Measurements from ENCODE around the gene SOX21.
"Not testable (repeated sequence)": the region's sequence is repeated elsewhere in the genome, so short reads cannot be mapped to it uniquely, and the experiment has no call there.

SOX21 gene

GRCh38 chr13:94712287-94712811 lies at the start of gene SOX21:
TSS of gene SOX21 (minus strand) at chr13:94712545. CDS start at chr13:94712049, 496 bp downstream.
- Histone ChIP-seq H3K4me3 (peak within 1 kb of the TSS; percentile 41; the same call in 1 of the 2 replicates), H3K4me1 (no peaks in the 10 kb centered on the region), H3K4me2 (peak within 1 kb of the TSS; percentile 34; the same call in 1 of the 2 replicates), H3K9me3 (peaks cover 44% of the 10 kb centered on the region), H3K36me3 (no peaks in the 10 kb centered on the region), H3K27me3 (peaks cover 99% of the 10 kb centered on the region), H4K20me1 (peaks cover 52% of the 10 kb centered on the region), H3K27ac (no peak within 1 kb of the TSS), H3K9ac (no peak within 1 kb of the TSS)
- no peak for TF ChIP-seq Cebpa-rat (IDR thresholded peaks at IDR 0.05)

GRCh38 chr13:94761407-94761806 lies 49.1 kb upstream of the SOX21 start:
- no peak overlapping the region for H3K4me3 ChIP-seq
- no peak for TF ChIP-seq Cebpa-rat (IDR thresholded peaks at IDR 0.05)

GRCh38 chr13:94759120-94759728 lies 46.9 kb upstream of the SOX21 start:
- H4K20me1 ChIP-seq, result no peaks in the 10 kb centered on the region
- no peaks in the 10 kb centered on the region for H3K9me3 ChIP-seq
- H3K27ac ChIP-seq, result no peak overlapping the region
- no peak overlapping the region for H3K4me3 ChIP-seq
- H3K27me3 ChIP-seq, result no peaks in the 10 kb centered on the region
- no peaks in the 10 kb centered on the region for H3K4me1 ChIP-seq
- no peak overlapping the region for H3K9ac ChIP-seq
- H3K36me3 ChIP-seq, result no peaks in the 10 kb centered on the region
- no peak for TF ChIP-seq Cebpa-rat (IDR thresholded peaks at IDR 0.05)
- H3K4me2 ChIP-seq, result no peak overlapping the region

More at GRCh38 chr13:94761407-94761806, 49.1 kb upstream of the SOX21 start:
- no peaks in the 10 kb centered on the region for H3K36me3 ChIP-seq
- H3K4me1 ChIP-seq, result no peaks in the 10 kb centered on the region
- H3K9ac ChIP-seq, result no peak overlapping the region
- no peaks in the 10 kb centered on the region for H3K9me3 ChIP-seq
- no peak overlapping the region for H3K4me2 ChIP-seq
- H3K27ac ChIP-seq, result no peak overlapping the region
- H3K27me3 ChIP-seq, result no peaks in the 10 kb centered on the region
- no peaks in the 10 kb centered on the region for H4K20me1 ChIP-seq

- H3K4me2 ChIP-seq, result no peak overlapping the region
- H3K36me3 ChIP-seq, result no peaks in the 10 kb centered on the region
- no peaks in the 10 kb centered on the region for H4K20me1 ChIP-seq
- H3K9ac ChIP-seq, result no peak overlapping the region
- no peak overlapping the region for H3K27ac ChIP-seq
- H3K9me3 ChIP-seq, result no peaks in the 10 kb centered on the region
- no peaks in the 10 kb centered on the region for H3K4me1 ChIP-seq
- TF ChIP-seq Cebpa-rat (IDR thresholded peaks at IDR 0.05), result no peak
- H3K4me3 ChIP-seq, result no peak overlapping the region
- no peaks in the 10 kb centered on the region for H3K27me3 ChIP-seq
Observed at GRCh38 chr13:94758436-94758960, 46.2 kb upstream of the SOX21 start.

GRCh38 chr13:94753327-94753726 lies 41.0 kb upstream of the SOX21 start:
- Histone ChIP-seq H3K27ac (no peak overlapping the region), H3K36me3 (no peaks in the 10 kb centered on the region), H3K4me2 (no peak overlapping the region), H3K27me3 (no peaks in the 10 kb centered on the region), H3K9ac (no peak overlapping the region), H3K4me3 (no peak overlapping the region), H4K20me1 (no peaks in the 10 kb centered on the region), H3K4me1 (no peaks in the 10 kb centered on the region), H3K9me3 (no peaks in the 10 kb centered on the region)
- TF ChIP-seq Cebpa-rat (IDR thresholded peaks at IDR 0.05), result no peak

GRCh38 chr13:94749162-94749561 lies 36.8 kb upstream of the SOX21 start:
- H3K9me3 ChIP-seq, result no peaks in the 10 kb centered on the region
- no peaks in the 10 kb centered on the region for H3K27me3 ChIP-seq

GRCh38 chr13:94739235-94739634 lies 26.9 kb upstream of the SOX21 start:
- H3K36me3 ChIP-seq, result no peaks in the 10 kb centered on the region
- H3K4me1 ChIP-seq, result no peaks in the 10 kb centered on the region
- H3K27ac ChIP-seq, result no peak overlapping the region
- H3K27me3 ChIP-seq, result no peaks in the 10 kb centered on the region
- H3K4me2 ChIP-seq, result no peak overlapping the region
- no peak overlapping the region for H3K4me3 ChIP-seq
- TF ChIP-seq Cebpa-rat (IDR thresholded peaks at IDR 0.05), result no peak
- no peak overlapping the region for H3K9ac ChIP-seq
- peaks cover 8% of the 10 kb centered on the region; the same call in 1 of the 2 replicates for H3K9me3 ChIP-seq
- no peaks in the 10 kb centered on the region for H4K20me1 ChIP-seq

More at GRCh38 chr13:94749162-94749561, 36.8 kb upstream of the SOX21 start:
- no peaks in the 10 kb centered on the region for H3K36me3 ChIP-seq
- H3K4me2 ChIP-seq, result no peak overlapping the region
- no peak overlapping the region for H3K27ac ChIP-seq
- H3K4me3 ChIP-seq, result no peak overlapping the region
- no peaks in the 10 kb centered on the region for H4K20me1 ChIP-seq
- no peak for TF ChIP-seq Cebpa-rat (IDR thresholded peaks at IDR 0.05)
- H3K9ac ChIP-seq, result no peak overlapping the region
- no peaks in the 10 kb centered on the region for H3K4me1 ChIP-seq

- Histone ChIP-seq H3K4me2 (no peak overlapping the region), H3K27me3 (no peaks in the 10 kb centered on the region), H3K27ac (no peak overlapping the region), H4K20me1 (no peaks in the 10 kb centered on the region), H3K36me3 (no peaks in the 10 kb centered on the region), H3K4me1 (no peaks in the 10 kb centered on the region), H3K9me3 (0 out of 2 replicates have a peak, but pooled peaks cover 10% of the 10 kb centered on the region), H3K4me3 (no peak overlapping the region), H3K9ac (no peak overlapping the region)
- TF ChIP-seq Cebpa-rat (IDR thresholded peaks at IDR 0.05), result no peak
Observed at GRCh38 chr13:94731028-94731427, 18.7 kb upstream of the SOX21 start.

GRCh38 chr13:94729941-94730340 lies 17.6 kb upstream of the SOX21 start:
- H3K27ac ChIP-seq, H4K20me1 ChIP-seq, H3K4me3 ChIP-seq, H3K27me3 ChIP-seq, H3K36me3 ChIP-seq, H3K4me2 ChIP-seq, H3K4me1 ChIP-seq, H3K9ac ChIP-seq: not testable (repeated sequence)
- 0 out of 2 replicates have a peak, but pooled peaks cover 14% of the 10 kb centered on the region for H3K9me3 ChIP-seq

- no peaks in the 10 kb centered on the region for H3K27me3 ChIP-seq
- H3K4me2 ChIP-seq, result no peak overlapping the region
- no peak overlapping the region for H3K27ac ChIP-seq
- no peak for TF ChIP-seq Cebpa-rat (IDR thresholded peaks at IDR 0.05)
- H3K36me3 ChIP-seq, result no peaks in the 10 kb centered on the region
- 0 out of 2 replicates have a peak, but pooled peaks cover 14% of the 10 kb centered on the region for H3K9me3 ChIP-seq
- no peaks in the 10 kb centered on the region for H4K20me1 ChIP-seq
- no peak overlapping the region for H3K4me3 ChIP-seq
- no peak overlapping the region for H3K9ac ChIP-seq
- no peaks in the 10 kb centered on the region for H3K4me1 ChIP-seq
Observed at GRCh38 chr13:94726425-94726824, 14.1 kb upstream of the SOX21 start.

Measured in BLaER1 (cell line).